NT2/D1 (cell line): ENCODE data around the gene GSKIP.

Source experiments
- SUZ12 ChIP-seq: IDR thresholded peaks from 2 replicates; pipeline ENCODE4 v1.6.1; 2011; ENCODE audit not compliant: insufficient read length, insufficient read depth; ENCODE audit errors: extremely low read depth
- YY1 ChIP-seq: IDR thresholded peaks from 2 replicates; pipeline ENCODE4 v1.6.1; 2011; ENCODE audit not compliant: insufficient read length, insufficient read depth

DNA sequence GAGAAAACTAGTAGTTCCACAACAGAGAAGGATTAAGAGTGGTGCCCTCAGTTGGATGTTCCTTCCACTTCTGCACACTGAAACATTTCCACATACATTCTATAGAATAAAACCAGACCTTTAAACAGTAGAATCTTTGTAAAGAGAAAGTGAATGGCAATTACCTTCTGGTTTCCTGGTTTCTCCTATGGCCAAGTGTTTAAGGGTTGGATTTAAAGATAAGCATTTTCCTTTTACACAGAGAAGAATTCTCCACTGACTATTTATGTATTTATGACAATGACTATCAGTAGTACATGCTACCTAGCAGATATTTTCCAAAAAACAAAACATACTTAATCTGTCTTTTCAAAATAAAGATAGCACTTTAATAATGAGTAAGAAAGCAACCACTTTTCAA is 3.4 kb upstream of the GSKIP start:
- TF ChIP-seq YY1, result no peak
- no peak for TF ChIP-seq SUZ12
